HL-60 (cell line): ENCODE data around the gene ZNF275.

Source experiments
- DNase-seq, 2 experiments: peaks; one replicate each; pipeline ENCODE4 v3.0.0-alpha.2; 2010 to 2020; ENCODE audit warnings: low read depth in 1 of 2, low spot score in 1 of 2
- H3K27ac ChIP-seq: fragments of 250-450 bp; sonication (Bioruptor Pico); replicated peaks from 2 replicates; pipeline ENCODE4 v1.5.1; 2020; ENCODE audit warnings: mild to moderate bottlenecking, moderate library complexity
- H3K27me3 ChIP-seq: fragments of 250-450 bp; sonication (Bioruptor Pico); 2 replicates; pipeline ENCODE4 v1.5.1; 2021; ENCODE audit warnings: mild to moderate bottlenecking, moderate library complexity; ENCODE audit not compliant: insufficient read depth, poor library complexity, severe bottlenecking
- H3K4me3 ChIP-seq: replicated peaks from 2 replicates; pipeline ENCODE4 v1.5.1; 2011; ENCODE audit warnings: mild to moderate bottlenecking, control low read depth, low read length; ENCODE audit not compliant: insufficient read depth
- CTCF ChIP-seq: IDR thresholded peaks from one replicate; pipeline ENCODE4 v1.5.1; 2011; ENCODE audit warnings: low read length, control low read depth, inconsistent platforms; ENCODE audit not compliant: insufficient read depth
- GABPA ChIP-seq: IDR thresholded peaks from 2 replicates; pipeline ENCODE4 v1.6.1; 2012; ENCODE audit warnings: low read depth
- POLR2AphosphoS5 ChIP-seq: IDR thresholded peaks from 2 replicates; pipeline ENCODE4 v1.6.1; 2012; ENCODE audit warnings: low read depth
- REST ChIP-seq: IDR thresholded peaks from 2 replicates; pipeline ENCODE4 v1.6.1; 2012; ENCODE audit warnings: low read depth; ENCODE audit not compliant: insufficient replicate concordance
- SPI1 ChIP-seq: IDR thresholded peaks from 2 replicates; pipeline ENCODE4 v1.6.1; 2012; ENCODE audit warnings: low read depth, mild to moderate bottlenecking, borderline replicate concordance

The ZNF275 gene

DNA sequence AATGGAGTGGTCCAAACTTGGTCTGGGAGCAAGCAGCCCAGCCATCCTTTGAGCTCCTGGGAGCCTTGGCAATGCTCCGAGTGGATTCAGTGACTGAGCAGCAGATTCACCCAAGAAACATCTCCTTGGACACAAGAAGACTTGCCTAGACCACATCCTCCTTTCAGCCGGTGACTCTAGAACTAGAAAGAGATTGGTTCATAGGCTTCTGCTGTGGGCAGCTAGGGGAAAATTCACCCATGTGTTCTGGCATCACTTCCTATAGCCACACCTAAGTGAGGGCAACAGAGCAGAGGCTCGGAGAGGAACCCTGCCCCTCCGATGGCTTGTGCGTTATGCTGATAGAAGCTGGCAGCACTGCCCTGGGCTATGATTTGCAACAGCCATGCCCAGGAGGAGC lies 16.0 kb downstream of the ZNF275 start:
- no peaks in the 10 kb centered on the region for H3K27me3 ChIP-seq
- no peak overlapping the region for H3K4me3 ChIP-seq
- no peak for DNase-seq
- TF ChIP-seq GABPA (no peak), REST (no peak)
- no peak overlapping the region for H3K27ac ChIP-seq

DNA sequence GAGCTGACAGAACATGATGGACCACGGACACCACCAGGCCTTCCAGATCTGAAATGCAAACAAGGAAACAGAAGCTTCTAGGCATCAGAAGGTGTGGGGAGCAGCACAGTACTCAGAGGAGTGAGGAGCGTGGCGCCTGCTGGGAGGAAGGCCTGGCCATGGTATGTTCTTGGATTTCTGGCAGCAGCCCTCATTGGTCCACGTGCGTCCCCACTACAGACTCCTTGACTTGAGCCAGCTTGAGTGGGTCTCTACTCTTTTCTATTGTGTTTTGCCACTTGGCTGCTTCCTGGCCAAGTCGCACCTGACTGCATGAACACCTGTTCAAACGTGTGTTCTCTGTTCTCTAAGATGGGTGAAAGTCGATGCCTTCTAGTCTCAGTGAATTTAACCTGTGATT lies 18.0 kb downstream of the ZNF275 start:
- no peak overlapping the region for H3K27ac ChIP-seq
- no peak for TF ChIP-seq REST
- TF ChIP-seq GABPA, result no peak
- no peak for TF ChIP-seq POLR2AphosphoS5
- no peak for TF ChIP-seq SPI1
- TF ChIP-seq CTCF, result no peak
- DNase-seq, result no peak
- H3K27me3 ChIP-seq, result no peaks in the 10 kb centered on the region
- H3K4me3 ChIP-seq, result no peak overlapping the region

GRCh38 chrX:153352858-153353257 lies 18.9 kb downstream of the ZNF275 start:
- H3K27ac ChIP-seq, result no peak overlapping the region
- H3K27me3 ChIP-seq, result no peaks in the 10 kb centered on the region
- TF ChIP-seq GABPA (no peak), SPI1 (no peak), REST (no peak), POLR2AphosphoS5 (no peak), CTCF (no peak)
- DNase-seq, result no peak
- H3K4me3 ChIP-seq, result no peak overlapping the region

DNA sequence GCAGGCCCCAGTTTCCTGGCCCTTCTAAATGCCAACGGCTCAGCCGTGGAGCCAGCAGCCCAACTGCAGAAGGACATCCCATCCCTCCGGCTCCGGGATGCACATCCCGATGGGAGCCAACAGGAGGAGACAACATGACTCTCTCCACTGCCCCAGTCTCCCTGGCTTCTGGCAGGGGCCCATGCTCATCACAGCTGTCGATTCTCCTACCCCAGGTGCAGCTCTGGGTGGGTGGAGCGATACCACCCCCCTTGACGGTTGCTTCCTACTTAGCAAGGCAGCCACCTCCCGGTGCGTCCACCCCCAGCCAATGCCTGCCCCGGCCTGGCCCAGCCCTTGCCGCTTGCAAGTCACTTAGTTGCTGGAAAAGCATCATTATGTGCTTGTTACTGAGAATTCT lies 19.5 kb downstream of the ZNF275 start:
- Histone ChIP-seq H3K27me3 (no peaks in the 10 kb centered on the region), H3K27ac (no peak overlapping the region), H3K4me3 (no peak overlapping the region)
- TF ChIP-seq CTCF, result no peak
- no peak for TF ChIP-seq POLR2AphosphoS5
- no peak for TF ChIP-seq REST
- TF ChIP-seq GABPA, result no peak
- TF ChIP-seq SPI1, result no peak
- no peak for DNase-seq
